Progenitor cell of endocrine pancreas (in vitro differentiated cells): Measurements from ENCODE around the gene HCFC1R1. TPM values are rescaled to one million over a fixed set of nuclear protein-coding genes. Genes with fewer than 3 reads are reported as not detected.

Experiments used
- DNase-seq: peaks from one replicate; pipeline ENCODE4 v3.0.0; 2021; ENCODE audit warnings: low spot score; ENCODE audit not compliant: unreplicated experiment
- H3K27ac Mint-ChIP-seq: 2 replicates; pipeline ENCODE4 v1.8.0; 2021; ENCODE audit warnings: mild to moderate bottlenecking, moderate library complexity, mixed read lengths
- H3K27me3 Mint-ChIP-seq: 2 replicates; pipeline ENCODE4 v1.8.0; 2021; ENCODE audit warnings: mixed read lengths
- H3K36me3 Mint-ChIP-seq: 2 replicates; pipeline ENCODE4 v1.8.0; 2022; ENCODE audit warnings: mixed read lengths; ENCODE audit not compliant: insufficient read depth
- H3K4me1 Mint-ChIP-seq: 2 replicates; pipeline ENCODE4 v1.8.0; 2021; ENCODE audit warnings: low read depth, mixed read lengths
- H3K4me3 Mint-ChIP-seq: 2 replicates; pipeline ENCODE4 v1.8.0; 2021; ENCODE audit warnings: low read depth, mild to moderate bottlenecking, moderate library complexity, mixed read lengths
- H3K9me3 Mint-ChIP-seq: 2 replicates; pipeline ENCODE4 v1.8.0; 2021; ENCODE audit warnings: low read depth, mixed read lengths
- total RNA-seq: library from RNA; stranded (reverse); gene quantifications from 2 replicates; pipeline ENCODE4 v1.2.1, GENCODE V29; 2021
- TF ChIP-seq, protein P1 (sequence below): fragments of 200-600 bp; sonication (generic); IDR thresholded peaks from one replicate; pipeline ENCODE4 v1.5.0; 2021; ENCODE audit warnings: antibody characterized with exemption, mild to moderate bottlenecking; ENCODE audit not compliant: unreplicated experiment

Gene HCFC1R1
- total RNA-seq, 1 donor from 2014 or later = 22.4 TPM

DNA sequence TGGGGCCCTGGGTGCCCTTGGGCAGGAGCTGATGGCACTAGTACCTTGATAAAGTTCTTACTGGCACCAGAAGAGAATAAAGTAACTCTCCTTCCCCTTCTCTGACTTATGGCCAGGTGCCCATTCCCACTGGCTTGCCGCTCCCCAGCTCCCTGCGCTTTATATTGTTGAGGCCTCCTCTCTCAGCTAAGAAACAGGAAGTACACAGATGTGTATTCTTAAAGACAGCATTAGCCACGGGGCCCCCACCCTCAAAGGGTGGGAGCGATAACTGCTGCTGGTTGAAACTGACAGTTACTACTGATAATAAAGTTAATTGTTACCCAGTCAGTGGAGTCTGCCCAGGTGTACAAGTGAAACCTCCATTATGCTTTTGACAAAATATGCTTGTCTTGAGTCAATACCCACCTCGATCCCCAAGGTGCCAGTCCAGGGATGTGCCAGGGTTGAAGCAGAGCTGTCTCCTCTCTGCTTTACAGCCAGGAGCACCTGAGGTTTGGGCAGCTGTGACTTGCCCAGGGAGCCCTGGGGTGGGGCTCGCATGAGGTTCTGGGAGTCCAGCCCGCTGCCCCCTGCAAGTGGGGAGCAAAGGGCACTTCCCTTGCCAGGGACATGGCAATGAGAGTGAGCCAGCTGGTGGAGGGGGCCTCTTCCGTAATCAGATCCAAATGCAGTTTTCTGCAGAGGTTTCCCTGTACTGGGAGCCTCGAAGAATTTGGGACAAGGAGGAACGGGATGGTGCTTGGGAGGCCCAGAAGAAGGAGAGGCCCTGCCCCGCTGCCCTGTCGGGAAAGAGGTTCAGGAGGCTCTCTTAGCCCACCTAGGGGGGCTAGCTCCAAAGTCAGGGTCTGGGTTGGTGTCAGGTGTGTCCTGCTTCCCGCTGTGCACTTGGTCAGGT, 16.4 kb downstream of the HCFC1R1 start:
- Mint-ChIP-seq H3K9me3 (no peaks in the 10 kb centered on the region), H3K27me3 (no peaks in the 10 kb centered on the region), H3K4me1 (peaks cover 43% of the 10 kb centered on the region), H3K27ac (peak overlapping the region; percentile 97), H3K36me3 (no peaks in the 10 kb centered on the region), H3K4me3 (peak overlapping the region; percentile 59)
- TF ChIP-seq, protein P1, sequence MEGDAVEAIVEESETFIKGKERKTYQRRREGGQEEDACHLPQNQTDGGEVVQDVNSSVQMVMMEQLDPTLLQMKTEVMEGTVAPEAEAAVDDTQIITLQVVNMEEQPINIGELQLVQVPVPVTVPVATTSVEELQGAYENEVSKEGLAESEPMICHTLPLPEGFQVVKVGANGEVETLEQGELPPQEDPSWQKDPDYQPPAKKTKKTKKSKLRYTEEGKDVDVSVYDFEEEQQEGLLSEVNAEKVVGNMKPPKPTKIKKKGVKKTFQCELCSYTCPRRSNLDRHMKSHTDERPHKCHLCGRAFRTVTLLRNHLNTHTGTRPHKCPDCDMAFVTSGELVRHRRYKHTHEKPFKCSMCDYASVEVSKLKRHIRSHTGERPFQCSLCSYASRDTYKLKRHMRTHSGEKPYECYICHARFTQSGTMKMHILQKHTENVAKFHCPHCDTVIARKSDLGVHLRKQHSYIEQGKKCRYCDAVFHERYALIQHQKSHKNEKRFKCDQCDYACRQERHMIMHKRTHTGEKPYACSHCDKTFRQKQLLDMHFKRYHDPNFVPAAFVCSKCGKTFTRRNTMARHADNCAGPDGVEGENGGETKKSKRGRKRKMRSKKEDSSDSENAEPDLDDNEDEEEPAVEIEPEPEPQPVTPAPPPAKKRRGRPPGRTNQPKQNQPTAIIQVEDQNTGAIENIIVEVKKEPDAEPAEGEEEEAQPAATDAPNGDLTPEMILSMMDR = no peak
- DNase-seq = no peak

DNA sequence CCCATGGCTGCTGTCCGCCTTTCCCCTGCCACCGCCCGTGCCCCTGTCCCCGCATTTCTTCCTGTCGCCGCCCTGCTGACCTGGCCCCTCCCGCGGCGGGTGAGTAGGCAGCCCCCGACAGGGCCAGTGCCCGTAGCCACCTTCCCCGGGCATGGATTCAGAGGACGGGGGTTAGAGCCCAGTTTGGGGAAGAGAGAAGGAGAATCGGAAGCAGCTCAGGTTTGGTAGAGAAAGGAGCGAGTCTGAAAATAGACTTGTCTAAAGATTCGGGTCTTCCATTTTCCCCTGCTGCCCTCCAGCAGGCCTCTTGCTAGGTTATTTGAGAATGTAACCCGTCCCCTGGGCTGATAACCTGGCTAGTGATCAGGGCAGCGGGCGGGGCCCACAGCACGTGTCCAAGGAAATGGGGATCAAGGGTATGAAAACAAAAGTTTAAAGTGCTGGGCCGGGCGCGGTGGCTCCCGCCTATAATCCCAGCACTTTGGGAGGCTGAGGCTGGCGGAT, 18.9 kb downstream of the HCFC1R1 start:
- TF ChIP-seq, protein P1 = no peak
- H3K27ac Mint-ChIP-seq = peak overlapping the region; percentile 98

GRCh38 chr16:3004319-3004718, 19.4 kb downstream of the HCFC1R1 start:
- Mint-ChIP-seq H3K27ac (no peak overlapping the region), H3K36me3 (peaks cover 1% of the 10 kb centered on the region), H3K27me3 (no peaks in the 10 kb centered on the region), H3K4me1 (peaks cover 32% of the 10 kb centered on the region), H3K4me3 (peak overlapping the region; percentile 83), H3K9me3 (no peaks in the 10 kb centered on the region)
- no peak for DNase-seq
- TF ChIP-seq, protein P1 = no peak

More for the DNA sequence above, 18.9 kb downstream of the HCFC1R1 start:
- no peaks in the 10 kb centered on the region for H3K27me3 Mint-ChIP-seq
- peak overlapping the region; percentile 83 for H3K4me3 Mint-ChIP-seq
- peaks cover 1% of the 10 kb centered on the region for H3K36me3 Mint-ChIP-seq
- H3K9me3 Mint-ChIP-seq = no peaks in the 10 kb centered on the region
- H3K4me1 Mint-ChIP-seq = peaks cover 36% of the 10 kb centered on the region
- DNase-seq = no peak

DNA sequence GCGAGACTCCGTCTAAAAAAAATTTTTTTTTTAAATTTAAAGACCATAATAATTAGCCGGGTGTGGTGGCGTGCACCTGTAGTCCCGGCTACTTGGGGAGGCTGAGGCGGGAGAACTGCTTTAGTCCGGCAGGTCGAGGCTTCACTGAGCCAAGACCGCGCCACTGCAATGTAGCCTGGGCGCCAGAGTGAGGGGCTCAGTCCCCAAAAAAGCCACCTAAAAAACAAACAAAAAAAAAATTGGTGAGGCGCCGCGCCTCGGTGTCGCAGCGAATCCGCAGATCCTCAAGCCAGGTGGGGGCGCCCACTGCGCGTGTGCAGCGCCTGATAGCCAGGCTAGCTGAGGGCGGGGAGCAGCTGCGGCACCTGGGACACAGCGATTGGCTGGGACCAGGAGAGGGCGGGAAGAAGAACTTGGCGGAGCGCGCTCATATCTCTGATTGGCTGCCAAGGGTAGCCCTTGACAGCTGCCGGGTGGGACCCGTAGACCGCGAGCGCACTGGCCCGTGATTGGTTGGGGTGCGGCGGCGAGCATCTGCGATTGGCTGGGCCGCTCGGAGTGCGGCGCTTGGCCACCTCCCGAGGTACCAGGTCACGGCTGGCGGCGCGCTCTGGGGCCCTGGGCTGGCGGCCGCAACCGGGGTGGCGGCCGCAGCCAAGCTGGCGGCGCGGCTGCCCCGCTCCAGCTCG, 20.0 kb downstream of the HCFC1R1 start:
- Mint-ChIP-seq H3K27ac (peak overlapping the region; percentile 74), H3K4me1 (peaks cover 28% of the 10 kb centered on the region), H3K27me3 (no peaks in the 10 kb centered on the region), H3K4me3 (peak overlapping the region; percentile 67), H3K36me3 (peaks cover 1% of the 10 kb centered on the region), H3K9me3 (no peaks in the 10 kb centered on the region)
- TF ChIP-seq, protein P1 = peak; percentile 49
- DNase-seq = peak; percentile 95

GRCh38 chr16:3001316-3001715, 22.4 kb downstream of the HCFC1R1 start:
- H3K27me3 Mint-ChIP-seq = no peaks in the 10 kb centered on the region
- no peak overlapping the region for H3K4me3 Mint-ChIP-seq
- DNase-seq = no peak
- H3K27ac Mint-ChIP-seq = no peak overlapping the region
- TF ChIP-seq, protein P1 = no peak
- H3K9me3 Mint-ChIP-seq = no peaks in the 10 kb centered on the region
- peaks cover 1% of the 10 kb centered on the region for H3K36me3 Mint-ChIP-seq
- H3K4me1 Mint-ChIP-seq = peaks cover 4% of the 10 kb centered on the region
